Measurements from ENCODE around the gene KLHL33.

Gene KLHL33

GRCh38 chr14:20397511-20397910 is 38.5 kb downstream of the KLHL33 start:
- no peak overlapping the region for H3K4me3 ChIP-seq (ENCODE audit: low read depth, low read length)
- H3K27me3 ChIP-seq, result no peaks in the 10 kb centered on the region
- H3K36me3 ChIP-seq, result no peaks in the 10 kb centered on the region
- H3K9me3 ChIP-seq, result no peaks in the 10 kb centered on the region
- no peak for DNase-seq
- H3K4me1 ChIP-seq, result no peaks in the 10 kb centered on the region
- no peak for TF ChIP-seq CTCF (IDR thresholded peaks at IDR 0.05; ENCODE audit: low read depth, low read length)

- Histone ChIP-seq H3K27me3 (no peaks in the 10 kb centered on the region), H3K9me3 (no peaks in the 10 kb centered on the region)
- TF ChIP-seq CTCF (IDR thresholded peaks at IDR 0.05; ENCODE audit: low read depth, low read length), result no peak
These were observed 44.5 kb downstream of the KLHL33 start for GRCh38 chr14:20391505-20391904.

GRCh38 chr14:20388159-20388558 is 47.8 kb downstream of the KLHL33 start:
- no peak for TF ChIP-seq CTCF (IDR thresholded peaks at IDR 0.05; ENCODE audit: low read depth, low read length)
- no peak for DNase-seq
- H3K36me3 ChIP-seq, result no peaks in the 10 kb centered on the region; the same call in 1 of the 2 replicates
- H3K4me3 ChIP-seq (ENCODE audit: low read depth, low read length), result no peak overlapping the region
- no peaks in the 10 kb centered on the region for H3K4me1 ChIP-seq
- H3K27me3 ChIP-seq, result no peaks in the 10 kb centered on the region
- H3K9me3 ChIP-seq, result no peaks in the 10 kb centered on the region

More at GRCh38 chr14:20391505-20391904, 44.5 kb downstream of the KLHL33 start:
- DNase-seq, result no peak
- Histone ChIP-seq H3K4me1 (no peaks in the 10 kb centered on the region), H3K4me3 (ENCODE audit: low read depth, low read length) (no peak overlapping the region), H3K36me3 (no peaks in the 10 kb centered on the region)

- no peak for TF ChIP-seq CTCF (IDR thresholded peaks at IDR 0.05; ENCODE audit: low read depth, low read length)
- DNase-seq, result no peak
These were observed 48.4 kb downstream of the KLHL33 start for GRCh38 chr14:20387576-20387975.

GRCh38 chr14:20386276-20386855 is 49.6 kb downstream of the KLHL33 start:
- no peaks in the 10 kb centered on the region for H3K27me3 ChIP-seq
- DNase-seq, result no peak
- H3K36me3 ChIP-seq, result no peaks in the 10 kb centered on the region; the same call in 1 of the 2 replicates
- no peak overlapping the region for H3K4me3 ChIP-seq (ENCODE audit: low read depth, low read length)
- H3K4me1 ChIP-seq, result no peaks in the 10 kb centered on the region
- no peak for TF ChIP-seq CTCF (IDR thresholded peaks at IDR 0.05; ENCODE audit: low read depth, low read length)
- no peaks in the 10 kb centered on the region for H3K9me3 ChIP-seq

More at GRCh38 chr14:20387576-20387975, 48.4 kb downstream of the KLHL33 start:
- H3K27me3 ChIP-seq, result no peaks in the 10 kb centered on the region
- no peaks in the 10 kb centered on the region for H3K4me1 ChIP-seq
- H3K4me3 ChIP-seq (ENCODE audit: low read depth, low read length), result no peak overlapping the region
- no peaks in the 10 kb centered on the region; the same call in 1 of the 2 replicates for H3K36me3 ChIP-seq
- H3K9me3 ChIP-seq, result no peaks in the 10 kb centered on the region

GRCh38 chr14:20384886-20385285 is 51.1 kb downstream of the KLHL33 start:
- Histone ChIP-seq H3K36me3 (no peaks in the 10 kb centered on the region; the same call in 1 of the 2 replicates), H3K4me1 (no peaks in the 10 kb centered on the region), H3K4me3 (ENCODE audit: low read depth, low read length) (no peak overlapping the region), H3K27me3 (no peaks in the 10 kb centered on the region), H3K9me3 (no peaks in the 10 kb centered on the region)
- no peak for DNase-seq
- no peak for TF ChIP-seq CTCF (IDR thresholded peaks at IDR 0.05; ENCODE audit: low read depth, low read length)

All from BE2C (cell line).